Astrocyte (in vitro differentiated cells and primary cell): Measurements from ENCODE around the gene GPR33. TPM values are rescaled to one million over a fixed set of nuclear protein-coding genes. Genes with fewer than 3 reads are reported as not detected.

ENCODE experiments used
- DNase-seq: peaks from one replicate; pipeline ENCODE4 v3.0.0-alpha.2; 2010; ENCODE audit warnings: low read depth
- FAIRE-seq: peaks from 2 replicates; lab custom pipeline; 2011; peaks lifted over from hg19 to GRCh38; lab: Jason Lieb, UNC
- H2AFZ ChIP-seq: 2 replicates; pipeline ENCODE4 v1.6.0; 2012; ENCODE audit warnings: low read depth, low read length, inconsistent platforms
- H3K27ac ChIP-seq: 2 replicates; pipeline ENCODE4 v1.5.1; 2011; ENCODE audit warnings: low read depth, low read length, inconsistent platforms
- H3K27me3 ChIP-seq: 2 replicates; pipeline ENCODE4 v1.6.0; 2011; ENCODE audit warnings: low read length, inconsistent platforms; ENCODE audit not compliant: insufficient read depth
- H3K36me3 ChIP-seq: 2 replicates; pipeline ENCODE4 v1.5.1; 2011; ENCODE audit warnings: low read length, inconsistent platforms; ENCODE audit not compliant: insufficient read depth
- H3K4me1 ChIP-seq: 2 replicates; pipeline ENCODE4 v1.5.1; 2011; ENCODE audit warnings: low read length, inconsistent platforms; ENCODE audit not compliant: insufficient read depth
- H3K4me2 ChIP-seq: 2 replicates; pipeline ENCODE4 v1.6.0; 2012; ENCODE audit warnings: low read length, inconsistent platforms
- H3K4me3 ChIP-seq: 2 replicates; pipeline ENCODE4 v1.5.1; 2011; ENCODE audit warnings: low read depth, mild to moderate bottlenecking, low read length, inconsistent platforms; ENCODE audit not compliant: insufficient read depth
- H3K79me2 ChIP-seq: 2 replicates; pipeline ENCODE4 v1.6.0; 2012; ENCODE audit warnings: mild to moderate bottlenecking, low read length, inconsistent platforms; ENCODE audit not compliant: insufficient read depth
- H3K9ac ChIP-seq: 2 replicates; pipeline ENCODE4 v1.6.0; 2012; ENCODE audit warnings: mild to moderate bottlenecking, low read length, inconsistent platforms
- H3K9me3 ChIP-seq: 2 replicates; pipeline ENCODE4 v1.5.1; 2012; ENCODE audit warnings: low read depth, mild to moderate bottlenecking, low read length, inconsistent platforms; ENCODE audit not compliant: insufficient read depth
- H4K20me1 ChIP-seq: 2 replicates; pipeline ENCODE4 v1.6.0; 2012; ENCODE audit warnings: low read length, inconsistent platforms; ENCODE audit not compliant: insufficient read depth
- H3K27ac Mint-ChIP-seq: one replicate; pipeline ENCODE4 v1.8.0; 2021; ENCODE audit warnings: mild to moderate bottlenecking, mixed read lengths; ENCODE audit not compliant: unreplicated experiment
- H3K27me3 Mint-ChIP-seq: one replicate; pipeline ENCODE4 v1.8.0; 2021; ENCODE audit warnings: low read depth, mixed read lengths; ENCODE audit not compliant: unreplicated experiment
- H3K36me3 Mint-ChIP-seq: one replicate; pipeline ENCODE4 v1.8.0; 2021; ENCODE audit warnings: low read depth, mixed read lengths; ENCODE audit not compliant: unreplicated experiment
- H3K4me1 Mint-ChIP-seq: one replicate; pipeline ENCODE4 v1.8.0; 2021; ENCODE audit warnings: low read depth, mixed read lengths; ENCODE audit not compliant: unreplicated experiment
- H3K4me3 Mint-ChIP-seq: one replicate; pipeline ENCODE4 v1.8.0; 2021; ENCODE audit warnings: mild to moderate bottlenecking, moderate library complexity, mixed read lengths; ENCODE audit not compliant: unreplicated experiment
- H3K9me3 Mint-ChIP-seq: one replicate; pipeline ENCODE4 v1.8.0; 2021; ENCODE audit warnings: mild to moderate bottlenecking, mixed read lengths; ENCODE audit not compliant: unreplicated experiment
- CTCF ChIP-seq: IDR thresholded peaks from 2 replicates; pipeline ENCODE4 v1.5.1; 2011; ENCODE audit warnings: low read depth, mild to moderate bottlenecking, inconsistent platforms, low read length, moderate library complexity; ENCODE audit not compliant: insufficient read depth
- EZH2 ChIP-seq: IDR thresholded peaks from 2 replicates; pipeline ENCODE4 v1.6.1; 2012; ENCODE audit warnings: mild to moderate bottlenecking, low read length, inconsistent platforms; ENCODE audit not compliant: insufficient read depth
- total RNA-seq: library from RNA; stranded (reverse); gene quantifications from 2 replicates; pipeline ENCODE4 v1.2.1, GENCODE V29; 2021

Gene GPR33
- total RNA-seq, 1 donor from 2014 or later: not detected

- Mint-ChIP-seq H3K27me3 (no peaks in the 10 kb centered on the region), H3K27ac (no peak overlapping the region), H3K36me3 (peaks cover 16% of the 10 kb centered on the region), H3K4me1 (no peaks in the 10 kb centered on the region), H3K9me3 (no peaks in the 10 kb centered on the region), H3K4me3 (no peak overlapping the region)
- H3K4me3 ChIP-seq: no peak overlapping the region
- no peaks in the 10 kb centered on the region for H3K4me1 ChIP-seq
- no peak overlapping the region for H3K4me2 ChIP-seq
- H2AFZ ChIP-seq: no peak overlapping the region
- H3K27me3 ChIP-seq: no peaks in the 10 kb centered on the region
- DNase-seq (no peak), FAIRE-seq (no peak)
- H3K36me3 ChIP-seq: peaks cover 13% of the 10 kb centered on the region
- no peak overlapping the region for H3K27ac ChIP-seq
- no peaks in the 10 kb centered on the region for H4K20me1 ChIP-seq
- H3K79me2 ChIP-seq: peaks cover 4% of the 10 kb centered on the region
- H3K9me3 ChIP-seq: no peaks in the 10 kb centered on the region
- H3K9ac ChIP-seq: no peak overlapping the region
- TF ChIP-seq CTCF (no peak), EZH2 (no peak)
These were observed 38.7 kb downstream of the GPR33 start for GRCh38 chr14:31449136-31449535.

GRCh38 chr14:31445703-31446102 is 42.1 kb downstream of the GPR33 start:
- Mint-ChIP-seq H3K9me3 (no peaks in the 10 kb centered on the region), H3K27ac (no peak overlapping the region), H3K4me1 (peaks cover 6% of the 10 kb centered on the region), H3K36me3 (peaks cover 12% of the 10 kb centered on the region), H3K27me3 (no peaks in the 10 kb centered on the region), H3K4me3 (no peak overlapping the region)
- no peak overlapping the region for H3K9ac ChIP-seq
- H3K4me1 ChIP-seq: no peaks in the 10 kb centered on the region
- H2AFZ ChIP-seq: no peak overlapping the region
- H3K36me3 ChIP-seq: peaks cover 3% of the 10 kb centered on the region
- H3K4me2 ChIP-seq: no peak overlapping the region
- no peaks in the 10 kb centered on the region for H3K9me3 ChIP-seq
- no peak overlapping the region for H3K4me3 ChIP-seq
- H4K20me1 ChIP-seq: no peaks in the 10 kb centered on the region
- TF ChIP-seq CTCF (no peak), EZH2 (no peak)
- FAIRE-seq (no peak), DNase-seq (no peak)
- H3K27me3 ChIP-seq: no peaks in the 10 kb centered on the region
- H3K27ac ChIP-seq: no peak overlapping the region
- H3K79me2 ChIP-seq: no peaks in the 10 kb centered on the region

GRCh38 chr14:31442284-31442683 is 45.6 kb downstream of the GPR33 start:
- Histone ChIP-seq H4K20me1 (no peaks in the 10 kb centered on the region), H3K27ac (peak overlapping the region; percentile 76), H3K27me3 (no peaks in the 10 kb centered on the region), H2AFZ (no peak overlapping the region), H3K4me2 (no peak overlapping the region), H3K4me3 (no peak overlapping the region), H3K79me2 (no peaks in the 10 kb centered on the region), H3K9ac (no peak overlapping the region), H3K4me1 (peaks cover 3% of the 10 kb centered on the region), H3K9me3 (no peaks in the 10 kb centered on the region), H3K36me3 (no peaks in the 10 kb centered on the region)
- FAIRE-seq (no peak), DNase-seq (no peak)
- TF ChIP-seq CTCF: no peak
- TF ChIP-seq EZH2: no peak
- Mint-ChIP-seq H3K27ac (no peak overlapping the region), H3K4me1 (peaks cover 9% of the 10 kb centered on the region), H3K36me3 (peaks cover 4% of the 10 kb centered on the region), H3K9me3 (no peaks in the 10 kb centered on the region), H3K4me3 (no peak overlapping the region), H3K27me3 (no peaks in the 10 kb centered on the region)
